ENCODE measurements around the gene GYPE.

DNA sequence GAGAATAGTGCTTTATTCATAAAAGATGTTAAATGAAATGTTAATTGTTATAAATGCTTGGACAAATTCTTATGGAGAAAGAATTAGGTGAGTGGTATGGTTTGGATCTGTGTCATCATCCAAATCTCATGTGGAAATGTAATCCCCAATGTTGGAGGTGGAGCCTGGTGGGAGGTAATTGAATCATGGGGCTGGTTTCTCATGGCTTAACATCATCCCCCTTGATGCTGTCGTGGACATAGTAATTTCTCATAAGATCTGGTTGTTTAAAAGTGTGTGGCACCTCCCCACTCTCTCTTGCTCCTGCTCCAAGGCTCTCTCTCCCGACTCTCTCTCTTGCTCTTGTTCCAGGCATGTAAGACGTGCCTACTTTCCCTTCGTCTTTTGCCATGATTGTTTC lies 22.5 kb downstream of the GYPE start:
- TF ChIP-seq EZH2 (IDR thresholded peaks at IDR 0.05; ENCODE audit: borderline replicate concordance, low read depth, low read length, severe bottlenecking): no peak
- TF ChIP-seq, protein P1, sequence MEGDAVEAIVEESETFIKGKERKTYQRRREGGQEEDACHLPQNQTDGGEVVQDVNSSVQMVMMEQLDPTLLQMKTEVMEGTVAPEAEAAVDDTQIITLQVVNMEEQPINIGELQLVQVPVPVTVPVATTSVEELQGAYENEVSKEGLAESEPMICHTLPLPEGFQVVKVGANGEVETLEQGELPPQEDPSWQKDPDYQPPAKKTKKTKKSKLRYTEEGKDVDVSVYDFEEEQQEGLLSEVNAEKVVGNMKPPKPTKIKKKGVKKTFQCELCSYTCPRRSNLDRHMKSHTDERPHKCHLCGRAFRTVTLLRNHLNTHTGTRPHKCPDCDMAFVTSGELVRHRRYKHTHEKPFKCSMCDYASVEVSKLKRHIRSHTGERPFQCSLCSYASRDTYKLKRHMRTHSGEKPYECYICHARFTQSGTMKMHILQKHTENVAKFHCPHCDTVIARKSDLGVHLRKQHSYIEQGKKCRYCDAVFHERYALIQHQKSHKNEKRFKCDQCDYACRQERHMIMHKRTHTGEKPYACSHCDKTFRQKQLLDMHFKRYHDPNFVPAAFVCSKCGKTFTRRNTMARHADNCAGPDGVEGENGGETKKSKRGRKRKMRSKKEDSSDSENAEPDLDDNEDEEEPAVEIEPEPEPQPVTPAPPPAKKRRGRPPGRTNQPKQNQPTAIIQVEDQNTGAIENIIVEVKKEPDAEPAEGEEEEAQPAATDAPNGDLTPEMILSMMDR (IDR thresholded peaks at IDR 0.05; ENCODE audit: extremely low read depth in 1 of 2, insufficient read depth in 1 of 2, low read depth in 1 of 2, low read length in 2 of 2): no peak
- TF ChIP-seq POLR2AphosphoS5 (IDR thresholded peaks at IDR 0.05; ENCODE audit: insufficient read depth, low read depth, low read length): no peak
- no peak for TF ChIP-seq FOS (IDR thresholded peaks at IDR 0.05; ENCODE audit: borderline replicate concordance, insufficient read depth, low read length)
- no peak for TF ChIP-seq POLR2A (IDR thresholded peaks at IDR 0.05; ENCODE audit: low read depth, low read length)

All from endothelial cell of umbilical vein (primary cell).